HCT116 (cell line): Measurements from ENCODE around the gene PIP4K2C. TPM values are rescaled to one million over a fixed set of nuclear protein-coding genes. Genes with fewer than 3 reads are reported as not detected.

Experiments
- ATAC-seq: fragments of 200-7000 bp; cut with Tn5 transposase; 2 replicates; pipeline ENCODE4 v1.9.1; 2020; ENCODE audit warnings: mild to moderate bottlenecking, moderate library complexity
- BruUV-seq: library from RNA; stranded (reverse); fragments of 400-500 nt; replicated peaks from 2 replicates; lab custom pipeline; 2021; lab: Mats Ljungman, UMichigan
- CTCF ChIA-PET: fragments of 300-600 bp; sonication (Branson Sonifier 250); formaldehyde crosslinking; loops from one replicate; lab custom pipeline; 2021; ENCODE audit warnings: antibody characterized with exemption; lab: Charles Lee
- POLR2A ChIA-PET: fragments of 300-600, 350-600 bp; sonication (Branson Sonifier 250); formaldehyde crosslinking; loops from one replicate; lab custom pipeline; 2021; ENCODE audit warnings: antibody characterized with exemption; lab: Charles Lee
- RAD21 ChIA-PET, 2 experiments: fragments of 300-600 bp; sonication (Branson Sonifier 250); formaldehyde crosslinking; loops; one replicate each; lab custom pipeline; 2023; ENCODE audit warnings: low total read pairs in 2 of 2; ENCODE audit not compliant: uncharacterized antibody in 2 of 2, unreplicated experiment in 2 of 2, low non-redundant PET in 1 of 2; lab: Charles Lee
- DNase-seq: peaks from one replicate; pipeline ENCODE4 v3.0.0-alpha.2; 2010; ENCODE audit warnings: low read depth, low spot score
- H2AFZ ChIP-seq: fragments of 200-600 bp; shearing (Covaris generic), sonication (generic); 2 replicates; pipeline ENCODE4 v1.6.1; 2017; ENCODE audit warnings: low read depth, mixed run types, mixed read lengths, antibody characterized with exemption, low read length; ENCODE audit not compliant: poor library complexity, severe bottlenecking
- H3K27ac ChIP-seq: 2 replicates; pipeline ENCODE4 v1.5.1; 2012; ENCODE audit warnings: low read depth, low read length
- H3K27me3 ChIP-seq: fragments of 200-600 bp; sonication (generic); 2 replicates; pipeline ENCODE4 v1.6.1; 2016; ENCODE audit warnings: mixed run types, low read length, mixed read lengths; ENCODE audit not compliant: insufficient read depth
- H3K36me3 ChIP-seq, 2 experiments: fragments of 200-500 bp in 1 of 2; fragments of 200-600 bp in 1 of 2; sonication (Bioruptor generic) in 1 of 2; sonication (generic) in 1 of 2; 2 replicates each; pipeline versions ENCODE4 v1.5.1 to v1.6.1; 2014 to 2016; ENCODE audit warnings: low read length in 2 of 2, inconsistent platforms in 1 of 2, mixed read lengths in 1 of 2, mixed run types in 1 of 2; ENCODE audit not compliant: insufficient read depth in 2 of 2, control insufficient read depth in 1 of 2
- H3K4me1 ChIP-seq, 2 experiments: fragments of 200-600 bp in 1 of 2; sonication (generic) in 1 of 2; 2 replicates each; pipeline versions ENCODE4 v1.5.1 to v1.6.1; 2012 to 2017; ENCODE audit warnings: low read length in 2 of 2, inconsistent platforms in 1 of 2, mild to moderate bottlenecking in 1 of 2, mixed read lengths in 1 of 2, mixed run types in 1 of 2, moderate library complexity in 1 of 2; ENCODE audit not compliant: insufficient read depth in 2 of 2, control insufficient read depth in 1 of 2
- H3K4me2 ChIP-seq: fragments of 200-600 bp; sonication (generic); 2 replicates; pipeline ENCODE4 v1.6.1; 2017; ENCODE audit warnings: mixed run types, low read length, mixed read lengths
- H3K4me3 ChIP-seq, 2 experiments: fragments of 200-600 bp in 1 of 2; sonication (generic) in 1 of 2; replicated peaks in 1 of 2; 2 replicates each; pipeline ENCODE4 v1.5.1; 2011 to 2016; ENCODE audit warnings: low read length in 2 of 2, control low read depth in 1 of 2, low read depth in 1 of 2, mild to moderate bottlenecking in 1 of 2, mixed read lengths in 1 of 2, mixed run types in 1 of 2
- H3K79me2 ChIP-seq: fragments of 200-600 bp; sonication (generic); 2 replicates; pipeline ENCODE4 v1.6.1; 2017; ENCODE audit warnings: mild to moderate bottlenecking, mixed run types, low read length, moderate library complexity, mixed read lengths; ENCODE audit not compliant: insufficient read depth
- H3K9ac ChIP-seq: fragments of 200-600 bp; sonication (generic); 2 replicates; pipeline ENCODE4 v1.6.1; 2016; ENCODE audit warnings: low read length, mixed read lengths
- H3K9me2 ChIP-seq: fragments of 200-600 bp; sonication (generic), shearing (Covaris generic); 2 replicates; pipeline ENCODE4 v1.6.1; 2017; ENCODE audit warnings: mixed run types, mild to moderate bottlenecking, moderate library complexity; ENCODE audit not compliant: insufficient read depth
- H3K9me3 ChIP-seq, 2 experiments: fragments of 200-500 bp in 1 of 2; fragments of 200-600 bp in 1 of 2; sonication (Bioruptor generic) in 1 of 2; sonication (generic) in 1 of 2; 2 replicates each; pipeline ENCODE4 v1.6.1; 2014 to 2017; ENCODE audit warnings: low read length in 2 of 2, mixed read lengths in 2 of 2, inconsistent platforms in 1 of 2, low read depth in 1 of 2, mild to moderate bottlenecking in 1 of 2, mixed run types in 1 of 2, moderate library complexity in 1 of 2; ENCODE audit not compliant: control insufficient read depth in 1 of 2, insufficient read depth in 1 of 2
- H4K20me1 ChIP-seq: fragments of 200-600 bp; sonication (generic), shearing (Covaris generic); 2 replicates; pipeline ENCODE4 v1.6.1; 2017; ENCODE audit warnings: mixed run types, mild to moderate bottlenecking, moderate library complexity; ENCODE audit not compliant: insufficient read depth
- CBX3 ChIP-seq: IDR thresholded peaks from 2 replicates; pipeline ENCODE4 v1.6.1; 2012; ENCODE audit warnings: low read depth
- CEBPB ChIP-seq: IDR thresholded peaks from 2 replicates; pipeline ENCODE4 v1.6.1; 2012; ENCODE audit warnings: low read depth
- EZH2 ChIP-seq: fragments of 200-600 bp; sonication (generic); IDR thresholded peaks from 2 replicates; pipeline ENCODE4 v1.6.1; 2017; ENCODE audit warnings: antibody characterized with exemption, mixed run types
- EZH2phosphoT487 ChIP-seq: fragments of 200-600 bp; IDR thresholded peaks from 2 replicates; pipeline ENCODE4 v1.6.1; 2018; ENCODE audit warnings: antibody characterized with exemption, borderline replicate concordance
- POLR2A ChIP-seq: IDR thresholded peaks from 2 replicates; pipeline ENCODE4 v1.7.0; 2011; ENCODE audit warnings: borderline replicate concordance; ENCODE audit not compliant: insufficient read depth, insufficient read length; ENCODE audit errors: extremely low read depth
- RAD21 ChIP-seq: IDR thresholded peaks from 2 replicates; pipeline ENCODE4 v1.6.1; 2012; ENCODE audit warnings: low read depth, mild to moderate bottlenecking
- SRF ChIP-seq: IDR thresholded peaks from 2 replicates; pipeline ENCODE4 v1.6.1; 2012; ENCODE audit warnings: low read depth
- ZFX ChIP-seq: fragments of 450-650 bp; IDR thresholded peaks from 2 replicates; pipeline ENCODE4 v1.6.1; 2017
- intact Hi-C: fragments of 100-400 bp; cut with micrococcal nuclease; formaldehyde crosslinking; loops from 2 replicates; pipeline ENCODE4 v1.10.0; 2022
- total RNA-seq: library from RNA; stranded (reverse); gene quantifications from one replicate; pipeline ENCODE4 v1.2.1, GENCODE V29; 2021; ENCODE audit not compliant: unreplicated experiment
- TF ChIP-seq, protein P1 (sequence below): IDR thresholded peaks from 2 replicates; pipeline ENCODE4 v1.6.1; 2012

PIP4K2C gene
- total RNA-seq, 1 experiment from 2014 or later = 38.4 TPM

DNA sequence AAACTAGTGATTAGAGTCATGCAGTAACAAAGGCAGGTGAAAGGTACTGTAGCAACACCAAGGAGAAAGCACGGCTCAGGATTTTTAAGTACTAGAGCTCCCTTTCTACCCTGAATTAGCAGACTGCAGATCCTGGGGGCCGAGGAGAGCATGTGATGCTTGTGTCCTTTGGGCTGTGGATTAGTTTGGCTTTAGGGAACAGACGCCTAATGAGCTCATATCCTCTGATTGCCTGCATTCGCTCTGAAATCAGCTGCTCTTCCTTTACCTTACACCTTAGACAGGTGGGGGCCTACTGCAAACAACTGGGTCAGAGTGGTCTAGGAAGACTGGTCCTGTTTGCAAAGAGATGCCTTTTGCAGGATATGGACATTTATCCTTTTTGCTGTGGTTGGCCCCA lies 2.2 kb downstream of the PIP4K2C start (continued):
- TF ChIP-seq CEBPB = no peak

DNA sequence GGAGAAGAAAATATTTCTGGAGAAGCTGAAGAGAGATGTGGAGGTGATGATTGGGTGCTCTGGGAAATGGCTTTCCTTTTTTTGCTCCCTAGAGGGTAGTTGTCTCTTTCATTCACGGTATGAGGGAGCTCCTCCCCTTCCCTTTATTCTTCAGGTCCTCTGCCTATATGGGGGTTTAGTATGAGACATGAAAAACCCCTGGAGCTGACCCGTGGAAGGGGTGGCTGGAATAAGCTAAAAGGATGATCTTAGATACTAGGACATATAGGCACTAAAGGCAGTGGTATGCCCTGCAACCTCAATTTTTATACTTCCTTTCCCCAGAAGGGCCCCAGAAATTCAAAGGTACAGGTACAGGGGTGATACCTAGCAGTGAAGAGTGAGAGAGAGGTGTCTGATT lies 9.4 kb downstream of the PIP4K2C start:
- H3K4me1 ChIP-seq = peaks cover 2 to 6% of the 10 kb centered on the region in 2 experiments; a peak in 2 of 4 replicates
- no peak for ATAC-seq
- intact Hi-C loops = no loop called here
- no peak overlapping the region for H3K27ac ChIP-seq
- ChIA-PET POLR2A (no interaction called here), RAD21 (no interaction called here), CTCF (no interaction called here)
- no peaks in the 10 kb centered on the region for H3K27me3 ChIP-seq
- no TSS peak for BruUV-seq
- H3K9me2 ChIP-seq = no peaks in the 10 kb centered on the region
- H3K9ac ChIP-seq = no peak overlapping the region
- peaks cover 15 to 34% of the 10 kb centered on the region in 2 experiments; a peak in 3 of 4 replicates for H3K36me3 ChIP-seq
- no peak for DNase-seq
- TF ChIP-seq CBX3 (no peak), CEBPB (no peak), ZFX (no peak), RAD21 (no peak), EZH2phosphoT487 (no peak), POLR2A (no peak)
- TF ChIP-seq, protein P1, sequence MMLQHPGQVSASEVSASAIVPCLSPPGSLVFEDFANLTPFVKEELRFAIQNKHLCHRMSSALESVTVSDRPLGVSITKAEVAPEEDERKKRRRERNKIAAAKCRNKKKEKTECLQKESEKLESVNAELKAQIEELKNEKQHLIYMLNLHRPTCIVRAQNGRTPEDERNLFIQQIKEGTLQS = no peak
- TF ChIP-seq, all 23 proteins: peak for 0
- Histone ChIP-seq H2AFZ (no peak overlapping the region), H4K20me1 (no peaks in the 10 kb centered on the region), H3K4me2 (no peak overlapping the region), H3K4me3 (no peak overlapping the region), H3K9me3 (no peaks in the 10 kb centered on the region), H3K79me2 (no peaks in the 10 kb centered on the region)

DNA sequence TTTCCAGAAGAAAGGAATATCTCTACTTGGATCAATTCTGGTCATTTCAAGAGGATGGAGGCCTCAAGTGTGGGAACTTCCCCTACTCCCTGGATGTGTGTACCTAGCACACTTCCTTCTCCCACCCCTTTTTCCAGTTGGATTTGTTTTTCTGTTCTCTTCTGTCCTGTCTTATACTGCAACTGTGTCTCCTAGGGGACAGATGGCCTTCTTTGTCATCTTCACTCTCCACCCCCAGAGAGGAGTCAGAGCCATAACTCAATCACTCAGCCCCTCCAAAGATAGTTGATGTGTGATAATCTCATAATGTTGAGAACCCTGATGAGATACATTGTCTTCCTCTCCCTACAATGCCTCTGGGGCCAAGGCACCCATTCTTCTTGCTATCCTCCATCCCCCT lies 11.6 kb downstream of the PIP4K2C start:
- no peak for DNase-seq
- no peak overlapping the region for H3K27ac ChIP-seq
- H3K9me3 ChIP-seq = no peaks in the 10 kb centered on the region
- H2AFZ ChIP-seq = no peak overlapping the region
- no peak for ATAC-seq
- H4K20me1 ChIP-seq = no peaks in the 10 kb centered on the region
- BruUV-seq = no TSS peak
- RAD21 ChIA-PET = no interaction called here
- no peaks in the 10 kb centered on the region for H3K9me2 ChIP-seq
- H3K36me3 ChIP-seq = peaks cover 12 to 17% of the 10 kb centered on the region in 2 experiments; a peak in 3 of 4 replicates
- no peaks in the 10 kb centered on the region for H3K27me3 ChIP-seq
- CTCF ChIA-PET = no interaction called here
- no peak overlapping the region for H3K4me2 ChIP-seq
- no peak overlapping the region for H3K9ac ChIP-seq
- no peak for TF ChIP-seq SRF
- TF ChIP-seq EZH2 = no peak
- POLR2A ChIA-PET = no interaction called here
- H3K4me1 ChIP-seq = peaks cover 2 to 6% of the 10 kb centered on the region in 2 experiments; a peak in 2 of 4 replicates
- H3K79me2 ChIP-seq = no peaks in the 10 kb centered on the region
- intact Hi-C loops = no loop called here
- H3K4me3 ChIP-seq = no peak overlapping the region
